Upper lobe of left lung (tissue), 6 donors: ENCODE results near the gene IFITM5. TPM values are rescaled to one million over a fixed set of nuclear protein-coding genes. Genes with fewer than 3 reads are reported as not detected.

Experiments used
- ATAC-seq, 2 donors: fragments of 200-7000 bp; cut with Tn5 transposase; one replicate each; pipeline ENCODE4 v1.9.1; 2022; ENCODE audit warnings: mild to moderate bottlenecking in 2 of 2, moderate library complexity in 2 of 2; ENCODE audit not compliant: low FRiP score in 2 of 2
- DNase-seq, 2 donors: peaks; one replicate each; pipeline ENCODE4 v3.0.0-alpha.2; 2019 to 2020
- H3K27ac ChIP-seq, 4 donors: fragments of 200-600 bp; sonication (generic); one replicate each; pipeline ENCODE4 v1.5.1; 2016 to 2019
- H3K27me3 ChIP-seq, 4 donors: fragments of 200-600 bp; sonication (generic); one replicate each; pipeline ENCODE4 v1.5.1; 2017 to 2019
- H3K36me3 ChIP-seq, 4 donors: fragments of 200-600 bp; sonication (generic); one replicate each; pipeline ENCODE4 v1.5.1; 2016 to 2019
- H3K4me1 ChIP-seq, 4 donors: fragments of 200-600 bp; sonication (generic); one replicate each; pipeline ENCODE4 v1.5.1; 2018 to 2019
- H3K4me3 ChIP-seq, 4 donors: fragments of 200-600 bp; sonication (generic); one replicate each; pipeline ENCODE4 v1.5.1; 2017 to 2019; ENCODE audit warnings: mild to moderate bottlenecking in 2 of 4, moderate library complexity in 1 of 4
- H3K9me3 ChIP-seq, 4 donors: fragments of 200-600 bp; sonication (generic); one replicate each; pipeline ENCODE4 v1.5.1; 2018 to 2019
- EP300 ChIP-seq, 4 donors: sonication (generic); formaldehyde crosslinking; IDR thresholded peaks; one replicate each; pipeline ENCODE4 v1.5.1; 2017; ENCODE audit warnings: antibody characterized with exemption in 4 of 4, control low read depth in 2 of 4
- POLR2A ChIP-seq, 4 donors: fragments of 450-650 bp; IDR thresholded peaks; one replicate each; pipeline ENCODE4 v1.5.1; 2016 to 2017; ENCODE audit warnings: antibody characterized with exemption in 4 of 4, mild to moderate bottlenecking in 2 of 4
- POLR2AphosphoS5 ChIP-seq, 2 donors: sonication (generic); formaldehyde crosslinking; IDR thresholded peaks; one replicate each; pipeline ENCODE4 v1.5.1; 2017; ENCODE audit warnings: antibody characterized with exemption in 2 of 2
- WGBS, 2 donors: methylation state at CpG; one replicate each; pipeline ENCODE4 v1.1.5; 2017 to 2018; 5-methylcytosine and 5-hydroxymethylcytosine counted together
- total RNA-seq, 6 donors: library from RNA; depleted of rRNA in 4 of 6; stranded (reverse); fragments of >200 nt in 4 of 6; gene quantifications; one replicate each; pipeline versions ENCODE4 v1.1.0 to v1.2.1, GENCODE V29; 2016 to 2021
- TF ChIP-seq, protein P1 (sequence below), 6 experiments: fragments of 450-650 bp in 4 of 6; fragments of 200-600 bp in 2 of 6; sonication (generic) in 2 of 6; IDR thresholded peaks; one replicate each; pipeline ENCODE4 v1.5.1; 2016 to 2019; ENCODE audit warnings: antibody characterized with exemption in 6 of 6
- donor health status: DM: no; HTN: no; CAD: no; lungs with moderate emphysema.
- donor health status: DM: no; HTN: yes; CAD: no; lungs with severe emphysema.

Gene IFITM5
- total RNA-seq, 6 donors from 2014 or later, result not detected

DNA sequence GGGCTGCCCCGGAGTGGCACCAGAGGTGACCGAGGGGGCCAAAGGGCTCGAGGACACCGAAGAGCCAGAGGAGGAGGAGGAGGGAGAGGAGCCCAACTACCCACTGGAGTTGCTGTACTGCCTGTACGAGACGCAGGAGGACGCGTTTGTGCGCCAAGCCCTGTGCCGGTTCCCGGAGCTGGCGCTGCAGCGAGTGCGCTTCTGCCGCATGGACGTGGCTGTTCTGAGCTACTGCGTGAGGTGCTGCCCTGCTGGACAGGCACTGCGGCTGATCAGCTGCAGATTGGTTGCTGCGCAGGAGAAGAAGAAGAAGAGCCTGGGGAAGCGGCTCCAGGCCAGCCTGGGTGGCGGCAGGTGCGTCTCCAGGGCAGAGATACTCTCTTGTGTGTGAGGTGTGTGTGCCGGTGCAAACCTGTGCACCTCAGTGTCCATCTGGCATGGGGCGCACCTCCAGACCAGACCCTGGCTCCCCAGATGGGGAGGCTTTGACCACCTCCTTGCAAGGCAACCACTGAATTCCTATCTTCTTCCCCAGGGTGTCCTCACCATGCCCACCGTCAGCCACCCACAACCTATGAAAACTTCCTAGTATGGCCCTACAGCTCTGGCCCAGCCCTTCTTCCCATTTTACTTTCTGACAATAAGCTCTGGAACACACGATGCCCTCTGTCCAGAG is 17.7 kb downstream of the IFITM5 start:
- TF ChIP-seq POLR2A (IDR thresholded peaks at IDR 0.05) (no peak), EP300 (IDR thresholded peaks at IDR 0.05) (no peak), POLR2AphosphoS5 (IDR thresholded peaks at IDR 0.05) (no peak)
- TF ChIP-seq, protein P1, sequence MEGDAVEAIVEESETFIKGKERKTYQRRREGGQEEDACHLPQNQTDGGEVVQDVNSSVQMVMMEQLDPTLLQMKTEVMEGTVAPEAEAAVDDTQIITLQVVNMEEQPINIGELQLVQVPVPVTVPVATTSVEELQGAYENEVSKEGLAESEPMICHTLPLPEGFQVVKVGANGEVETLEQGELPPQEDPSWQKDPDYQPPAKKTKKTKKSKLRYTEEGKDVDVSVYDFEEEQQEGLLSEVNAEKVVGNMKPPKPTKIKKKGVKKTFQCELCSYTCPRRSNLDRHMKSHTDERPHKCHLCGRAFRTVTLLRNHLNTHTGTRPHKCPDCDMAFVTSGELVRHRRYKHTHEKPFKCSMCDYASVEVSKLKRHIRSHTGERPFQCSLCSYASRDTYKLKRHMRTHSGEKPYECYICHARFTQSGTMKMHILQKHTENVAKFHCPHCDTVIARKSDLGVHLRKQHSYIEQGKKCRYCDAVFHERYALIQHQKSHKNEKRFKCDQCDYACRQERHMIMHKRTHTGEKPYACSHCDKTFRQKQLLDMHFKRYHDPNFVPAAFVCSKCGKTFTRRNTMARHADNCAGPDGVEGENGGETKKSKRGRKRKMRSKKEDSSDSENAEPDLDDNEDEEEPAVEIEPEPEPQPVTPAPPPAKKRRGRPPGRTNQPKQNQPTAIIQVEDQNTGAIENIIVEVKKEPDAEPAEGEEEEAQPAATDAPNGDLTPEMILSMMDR (IDR thresholded peaks at IDR 0.05), result no peak
- Histone ChIP-seq H3K4me1 (peaks cover 33 to 35% (median 34%) of the 10 kb centered on the region in 4 donors), H3K36me3 (no peaks in the 10 kb centered on the region), H3K9me3 (no peaks in the 10 kb centered on the region), H3K27me3 (peaks cover 0 to 45% (median 28%) of the 10 kb centered on the region in 4 donors), H3K4me3 (peak overlapping the region in 3 of 4 donors; percentile 26 to 44 (median 32)), H3K27ac (peak overlapping the region in 1 of 4 donors; percentile 34)
- WGBS, 2 donors, result 44 to 51% methylated on average over 18 to 25 of the region's 26 CpGs
- DNase-seq (peak in 1 of 2 donors; percentile 76), ATAC-seq (no peak)

DNA sequence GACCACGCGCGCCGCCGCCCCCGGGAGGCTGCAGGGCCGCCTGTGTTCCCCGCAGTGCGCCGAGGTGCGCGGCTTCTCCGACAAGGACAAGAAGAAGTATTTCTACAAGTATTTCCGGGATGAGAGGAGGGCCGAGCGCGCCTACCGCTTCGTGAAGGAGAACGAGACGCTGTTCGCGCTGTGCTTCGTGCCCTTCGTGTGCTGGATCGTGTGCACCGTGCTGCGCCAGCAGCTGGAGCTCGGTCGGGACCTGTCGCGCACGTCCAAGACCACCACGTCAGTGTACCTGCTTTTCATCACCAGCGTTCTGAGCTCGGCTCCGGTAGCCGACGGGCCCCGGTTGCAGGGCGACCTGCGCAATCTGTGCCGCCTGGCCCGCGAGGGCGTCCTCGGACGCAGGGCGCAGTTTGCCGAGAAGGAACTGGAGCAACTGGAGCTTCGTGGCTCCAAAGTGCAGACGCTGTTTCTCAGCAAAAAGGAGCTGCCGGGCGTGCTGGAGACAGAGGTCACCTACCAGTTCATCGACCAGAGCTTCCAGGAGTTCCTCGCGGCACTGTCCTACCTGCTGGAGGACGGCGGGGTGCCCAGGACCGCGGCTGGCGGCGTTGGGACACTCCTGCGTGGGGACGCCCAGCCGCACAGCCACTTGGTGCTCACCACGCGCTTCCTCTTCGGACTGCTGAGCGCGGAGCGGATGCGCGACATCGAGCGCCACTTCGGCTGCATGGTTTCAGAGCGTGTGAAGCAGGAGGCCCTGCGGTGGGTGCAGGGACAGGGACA is 18.4 kb downstream of the IFITM5 start:
- Histone ChIP-seq H3K9me3 (no peaks in the 10 kb centered on the region), H3K27ac (peak overlapping the region in 3 of 4 donors; percentile 7 to 34 (median 33)), H3K36me3 (no peaks in the 10 kb centered on the region), H3K27me3 (peaks cover 0 to 45% (median 28%) of the 10 kb centered on the region in 4 donors), H3K4me3 (peak overlapping the region; percentile 16 to 44 (median 29)), H3K4me1 (peaks cover 33 to 35% (median 34%) of the 10 kb centered on the region in 4 donors)
- ATAC-seq, result peak; percentile 19 to 26
- TF ChIP-seq POLR2AphosphoS5 (IDR thresholded peaks at IDR 0.05) (no peak), POLR2A (IDR thresholded peaks at IDR 0.05) (no peak), EP300 (IDR thresholded peaks at IDR 0.05) (no peak)
- TF ChIP-seq, protein P1 (IDR thresholded peaks at IDR 0.05), result no peak
- DNase-seq, result peak in 1 of 2 donors; percentile 86
- 12 to 13% methylated on average over 16 to 57 of the region's 79 CpGs for WGBS, 2 donors

DNA sequence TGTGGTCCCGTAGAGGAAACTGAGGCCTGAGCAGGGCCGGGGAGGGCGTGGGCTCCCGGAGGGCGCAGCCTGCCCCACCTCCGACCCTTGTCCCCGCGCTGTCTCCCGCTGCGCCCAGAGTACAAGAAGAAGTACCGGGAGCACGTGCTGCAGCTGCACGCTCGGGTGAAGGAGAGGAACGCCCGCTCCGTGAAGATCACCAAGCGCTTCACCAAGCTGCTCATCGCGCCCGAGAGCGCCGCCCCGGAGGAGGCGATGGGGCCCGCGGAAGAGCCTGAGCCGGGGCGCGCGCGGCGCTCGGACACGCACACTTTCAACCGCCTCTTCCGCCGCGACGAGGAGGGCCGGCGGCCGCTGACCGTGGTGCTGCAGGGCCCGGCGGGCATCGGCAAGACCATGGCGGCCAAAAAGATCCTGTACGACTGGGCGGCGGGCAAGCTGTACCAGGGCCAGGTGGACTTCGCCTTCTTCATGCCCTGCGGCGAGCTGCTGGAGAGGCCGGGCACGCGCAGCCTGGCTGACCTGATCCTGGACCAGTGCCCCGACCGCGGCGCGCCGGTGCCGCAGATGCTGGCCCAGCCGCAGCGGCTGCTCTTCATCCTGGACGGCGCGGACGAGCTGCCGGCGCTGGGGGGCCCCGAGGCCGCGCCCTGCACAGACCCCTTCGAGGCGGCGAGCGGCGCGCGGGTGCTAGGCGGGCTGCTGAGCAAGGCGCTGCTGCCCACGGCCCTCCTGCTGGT is 19.2 kb downstream of the IFITM5 start:
- no peak for TF ChIP-seq POLR2AphosphoS5 (IDR thresholded peaks at IDR 0.05)
- TF ChIP-seq EP300 (IDR thresholded peaks at IDR 0.05), result no peak
- TF ChIP-seq, protein P1 (IDR thresholded peaks at IDR 0.05), result no peak
- no peak for TF ChIP-seq POLR2A (IDR thresholded peaks at IDR 0.05)
- peaks cover 0 to 45% (median 28%) of the 10 kb centered on the region in 4 donors for H3K27me3 ChIP-seq
- WGBS, 2 donors, result 19% methylated on average over 47 of the region's 85 CpGs; no CpG with 5 or more reads in 1 of the 2 donors
- H3K27ac ChIP-seq, result peak overlapping the region in 3 of 4 donors; percentile 7 to 43 (median 34)
- H3K4me1 ChIP-seq, result peaks cover 33 to 35% (median 34%) of the 10 kb centered on the region in 4 donors
- DNase-seq (peak in 1 of 2 donors; percentile 90), ATAC-seq (peak in 1 of 2 donors; percentile 51)
- no peaks in the 10 kb centered on the region for H3K9me3 ChIP-seq
- no peaks in the 10 kb centered on the region for H3K36me3 ChIP-seq
- H3K4me3 ChIP-seq, result peak overlapping the region in 3 of 4 donors; percentile 26 to 44 (median 32)

DNA sequence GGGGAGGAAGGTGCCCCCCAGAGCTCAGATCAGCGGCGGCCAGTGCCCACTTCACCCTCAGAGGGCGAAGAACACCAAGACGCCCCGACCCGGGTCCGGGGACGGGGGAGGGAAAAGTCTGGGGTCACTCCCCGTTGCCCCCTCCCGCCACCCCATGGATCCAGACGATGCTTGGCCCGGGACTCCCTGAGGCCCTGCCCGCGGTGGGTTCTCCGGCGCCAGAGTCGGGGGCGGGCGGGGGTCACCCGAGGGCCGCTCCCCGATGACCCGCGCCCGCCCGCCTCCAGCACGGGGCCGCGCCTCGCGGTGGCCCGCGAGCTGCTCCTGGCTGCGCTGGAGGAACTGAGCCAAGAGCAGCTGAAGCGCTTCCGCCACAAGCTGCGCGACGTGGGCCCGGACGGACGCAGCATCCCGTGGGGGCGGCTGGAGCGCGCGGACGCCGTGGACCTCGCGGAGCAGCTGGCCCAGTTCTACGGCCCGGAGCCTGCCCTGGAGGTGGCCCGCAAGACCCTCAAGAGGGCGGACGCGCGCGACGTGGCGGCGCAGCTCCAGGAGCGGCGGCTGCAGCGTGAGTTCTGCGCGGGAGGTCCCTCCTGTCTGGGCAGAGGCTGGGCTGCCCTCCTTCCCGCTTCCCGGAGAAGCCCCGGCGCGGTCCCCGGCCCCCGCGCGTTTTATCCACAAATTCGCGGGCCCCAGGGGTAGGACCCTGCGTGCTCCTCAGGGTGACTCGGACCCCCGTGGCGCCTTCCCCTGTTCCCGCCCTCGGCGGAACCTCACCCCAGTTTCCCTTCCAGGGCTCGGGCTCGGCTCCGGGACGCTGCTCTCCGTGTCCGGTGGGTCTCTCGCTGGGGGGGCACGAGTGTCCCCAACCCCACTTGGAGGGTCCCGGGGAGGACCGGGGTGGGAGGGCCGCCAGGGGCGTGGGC is 20.0 kb downstream of the IFITM5 start:
- TF ChIP-seq POLR2A (IDR thresholded peaks at IDR 0.05) (peak in 1 of 4 donors; percentile 43), POLR2AphosphoS5 (IDR thresholded peaks at IDR 0.05) (no peak)
- Histone ChIP-seq H3K4me1 (peaks cover 33 to 35% (median 34%) of the 10 kb centered on the region in 4 donors), H3K27ac (peak overlapping the region in 2 of 4 donors; percentile 34 to 43), H3K27me3 (peaks cover 0 to 45% (median 28%) of the 10 kb centered on the region in 4 donors), H3K9me3 (no peaks in the 10 kb centered on the region), H3K4me3 (peak overlapping the region in 3 of 4 donors; percentile 26 to 44 (median 32)), H3K36me3 (no peaks in the 10 kb centered on the region)
- peak in 1 of 2 donors; percentile 59 for ATAC-seq
- DNase-seq, result peak in 1 of 2 donors; percentile 90
- WGBS, 2 donors, result 36 to 38% methylated on average over 10 to 31 of the region's 97 CpGs
